ENCODE results near the gene KRT36.

DNA sequence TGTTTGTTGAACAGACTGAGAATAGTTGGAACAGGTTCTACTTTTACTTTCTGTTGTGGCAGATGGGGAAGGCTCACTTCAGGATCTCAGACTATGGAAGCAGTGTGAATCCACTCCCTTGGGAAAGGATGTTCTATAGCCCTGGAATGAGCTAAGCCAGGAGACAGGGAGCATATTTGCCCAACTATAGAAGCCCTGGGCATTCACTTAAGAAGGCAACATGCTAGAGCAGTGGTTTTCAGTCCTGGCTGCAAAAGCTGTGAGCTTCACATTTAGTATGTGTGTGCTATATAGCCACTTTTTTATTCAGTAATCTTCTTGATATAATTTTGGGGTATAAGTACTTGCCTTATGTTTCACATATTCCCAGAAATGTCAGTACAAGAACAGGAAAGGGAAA is 21.4 kb downstream of the KRT36 start:
- TF ChIP-seq, protein P1, sequence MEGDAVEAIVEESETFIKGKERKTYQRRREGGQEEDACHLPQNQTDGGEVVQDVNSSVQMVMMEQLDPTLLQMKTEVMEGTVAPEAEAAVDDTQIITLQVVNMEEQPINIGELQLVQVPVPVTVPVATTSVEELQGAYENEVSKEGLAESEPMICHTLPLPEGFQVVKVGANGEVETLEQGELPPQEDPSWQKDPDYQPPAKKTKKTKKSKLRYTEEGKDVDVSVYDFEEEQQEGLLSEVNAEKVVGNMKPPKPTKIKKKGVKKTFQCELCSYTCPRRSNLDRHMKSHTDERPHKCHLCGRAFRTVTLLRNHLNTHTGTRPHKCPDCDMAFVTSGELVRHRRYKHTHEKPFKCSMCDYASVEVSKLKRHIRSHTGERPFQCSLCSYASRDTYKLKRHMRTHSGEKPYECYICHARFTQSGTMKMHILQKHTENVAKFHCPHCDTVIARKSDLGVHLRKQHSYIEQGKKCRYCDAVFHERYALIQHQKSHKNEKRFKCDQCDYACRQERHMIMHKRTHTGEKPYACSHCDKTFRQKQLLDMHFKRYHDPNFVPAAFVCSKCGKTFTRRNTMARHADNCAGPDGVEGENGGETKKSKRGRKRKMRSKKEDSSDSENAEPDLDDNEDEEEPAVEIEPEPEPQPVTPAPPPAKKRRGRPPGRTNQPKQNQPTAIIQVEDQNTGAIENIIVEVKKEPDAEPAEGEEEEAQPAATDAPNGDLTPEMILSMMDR (IDR thresholded peaks at IDR 0.05; ENCODE audit: low read depth, low read length, poor library complexity, severe bottlenecking): no peak
- no peak for TF ChIP-seq EZH2phosphoT487 (IDR thresholded peaks at IDR 0.05; ENCODE audit: borderline replicate concordance, low read length)
